ENCODE data around the gene IBA57.

The IBA57 gene

GRCh38 chr1:228156515-228156881 lies 9.1 kb upstream of the IBA57 start:
- H3K4me1 ChIP-seq (ENCODE audit: control insufficient read depth, insufficient read depth, low read length, poor library complexity, severe bottlenecking): peaks cover 4% of the 10 kb centered on the region
- no peaks in the 10 kb centered on the region for H3K27me3 ChIP-seq (replicated peaks; ENCODE audit: control insufficient read depth, insufficient read depth, low read length, poor library complexity, severe bottlenecking)
- no peak overlapping the region for H3K27ac ChIP-seq (ENCODE audit: insufficient read depth, low read length, poor library complexity, severe bottlenecking)
- DNase-seq: no peak
- H3K9me3 ChIP-seq (ENCODE audit: control insufficient read depth, low read length): no peaks in the 10 kb centered on the region
- H3K36me3 ChIP-seq (ENCODE audit: control insufficient read depth, insufficient read depth, low read length): no peaks in the 10 kb centered on the region
- no peak overlapping the region for H3K4me3 ChIP-seq (ENCODE audit: insufficient read depth, low read depth, low read length, poor library complexity, severe bottlenecking)

- no peak for DNase-seq
- no peak overlapping the region for H3K4me3 ChIP-seq (ENCODE audit: insufficient read depth, low read depth, low read length, poor library complexity, severe bottlenecking)
- H3K27ac ChIP-seq (ENCODE audit: insufficient read depth, low read length, poor library complexity, severe bottlenecking): no peak overlapping the region
- no peaks in the 10 kb centered on the region for H3K36me3 ChIP-seq (ENCODE audit: control insufficient read depth, insufficient read depth, low read length)
- no peaks in the 10 kb centered on the region for H3K9me3 ChIP-seq (ENCODE audit: control insufficient read depth, low read length)
- peaks cover 6% of the 10 kb centered on the region for H3K4me1 ChIP-seq (ENCODE audit: control insufficient read depth, insufficient read depth, low read length, poor library complexity, severe bottlenecking)
- no peaks in the 10 kb centered on the region for H3K27me3 ChIP-seq (replicated peaks; ENCODE audit: control insufficient read depth, insufficient read depth, low read length, poor library complexity, severe bottlenecking)
Measured at GRCh38 chr1:228156941-228157728, 8.5 kb upstream of the IBA57 start.

- H3K9me3 ChIP-seq (ENCODE audit: control insufficient read depth, low read length): no peaks in the 10 kb centered on the region
- no peaks in the 10 kb centered on the region for H3K27me3 ChIP-seq (replicated peaks; ENCODE audit: control insufficient read depth, insufficient read depth, low read length, poor library complexity, severe bottlenecking)
- no peak for DNase-seq
- peaks cover 12% of the 10 kb centered on the region for H3K4me1 ChIP-seq (ENCODE audit: control insufficient read depth, insufficient read depth, low read length, poor library complexity, severe bottlenecking)
- no peak overlapping the region for H3K4me3 ChIP-seq (ENCODE audit: insufficient read depth, low read depth, low read length, poor library complexity, severe bottlenecking)
- no peaks in the 10 kb centered on the region for H3K36me3 ChIP-seq (ENCODE audit: control insufficient read depth, insufficient read depth, low read length)
- no peak overlapping the region for H3K27ac ChIP-seq (ENCODE audit: insufficient read depth, low read length, poor library complexity, severe bottlenecking)
Measured at GRCh38 chr1:228157729-228158126, 7.9 kb upstream of the IBA57 start.

GRCh38 chr1:228158151-228159007 lies 7.2 kb upstream of the IBA57 start:
- Histone ChIP-seq H3K27me3 (replicated peaks; ENCODE audit: control insufficient read depth, insufficient read depth, low read length, poor library complexity, severe bottlenecking) (no peaks in the 10 kb centered on the region), H3K4me1 (ENCODE audit: control insufficient read depth, insufficient read depth, low read length, poor library complexity, severe bottlenecking) (peaks cover 13% of the 10 kb centered on the region), H3K27ac (ENCODE audit: insufficient read depth, low read length, poor library complexity, severe bottlenecking) (no peak overlapping the region), H3K4me3 (ENCODE audit: insufficient read depth, low read depth, low read length, poor library complexity, severe bottlenecking) (no peak overlapping the region), H3K36me3 (ENCODE audit: control insufficient read depth, insufficient read depth, low read length) (no peaks in the 10 kb centered on the region), H3K9me3 (ENCODE audit: control insufficient read depth, low read length) (no peaks in the 10 kb centered on the region)
- no peak for DNase-seq

- no peak overlapping the region for H3K27ac ChIP-seq (ENCODE audit: insufficient read depth, low read length, poor library complexity, severe bottlenecking)
- no peaks in the 10 kb centered on the region for H3K9me3 ChIP-seq (ENCODE audit: control insufficient read depth, low read length)
- no peak for DNase-seq
- H3K4me3 ChIP-seq (ENCODE audit: insufficient read depth, low read depth, low read length, poor library complexity, severe bottlenecking): no peak overlapping the region
- H3K4me1 ChIP-seq (ENCODE audit: control insufficient read depth, insufficient read depth, low read length, poor library complexity, severe bottlenecking): peaks cover 13% of the 10 kb centered on the region
- no peaks in the 10 kb centered on the region for H3K27me3 ChIP-seq (replicated peaks; ENCODE audit: control insufficient read depth, insufficient read depth, low read length, poor library complexity, severe bottlenecking)
- H3K36me3 ChIP-seq (ENCODE audit: control insufficient read depth, insufficient read depth, low read length): no peaks in the 10 kb centered on the region
Measured at GRCh38 chr1:228159008-228159665, 6.5 kb upstream of the IBA57 start.

GRCh38 chr1:228160201-228160761 lies 5.3 kb upstream of the IBA57 start:
- no peaks in the 10 kb centered on the region for H3K36me3 ChIP-seq (ENCODE audit: control insufficient read depth, insufficient read depth, low read length)
- H3K4me1 ChIP-seq (ENCODE audit: control insufficient read depth, insufficient read depth, low read length, poor library complexity, severe bottlenecking): peaks cover 19% of the 10 kb centered on the region
- H3K27me3 ChIP-seq (replicated peaks; ENCODE audit: control insufficient read depth, insufficient read depth, low read length, poor library complexity, severe bottlenecking): no peaks in the 10 kb centered on the region
- DNase-seq: no peak
- H3K4me3 ChIP-seq (ENCODE audit: insufficient read depth, low read depth, low read length, poor library complexity, severe bottlenecking): no peak overlapping the region
- H3K9me3 ChIP-seq (ENCODE audit: control insufficient read depth, low read length): no peaks in the 10 kb centered on the region
- no peak overlapping the region for H3K27ac ChIP-seq (ENCODE audit: insufficient read depth, low read length, poor library complexity, severe bottlenecking)

- no peak for DNase-seq
- H3K9me3 ChIP-seq (ENCODE audit: control insufficient read depth, low read length): no peaks in the 10 kb centered on the region
Measured at GRCh38 chr1:228161362-228161761, 4.2 kb upstream of the IBA57 start.

GRCh38 chr1:228161866-228162265 lies 3.7 kb upstream of the IBA57 start:
- no peak for DNase-seq
- H3K4me3 ChIP-seq (ENCODE audit: insufficient read depth, low read depth, low read length, poor library complexity, severe bottlenecking): no peak overlapping the region

More at GRCh38 chr1:228161362-228161761, 4.2 kb upstream of the IBA57 start:
- no peaks in the 10 kb centered on the region for H3K36me3 ChIP-seq (ENCODE audit: control insufficient read depth, insufficient read depth, low read length)
- H3K27me3 ChIP-seq (replicated peaks; ENCODE audit: control insufficient read depth, insufficient read depth, low read length, poor library complexity, severe bottlenecking): no peaks in the 10 kb centered on the region
- H3K4me1 ChIP-seq (ENCODE audit: control insufficient read depth, insufficient read depth, low read length, poor library complexity, severe bottlenecking): peaks cover 21% of the 10 kb centered on the region
- no peak overlapping the region for H3K27ac ChIP-seq (ENCODE audit: insufficient read depth, low read length, poor library complexity, severe bottlenecking)
- H3K4me3 ChIP-seq (ENCODE audit: insufficient read depth, low read depth, low read length, poor library complexity, severe bottlenecking): no peak overlapping the region

GRCh38 chr1:228162286-228163006 lies 3.2 kb upstream of the IBA57 start:
- Histone ChIP-seq H3K36me3 (ENCODE audit: control insufficient read depth, insufficient read depth, low read length) (no peaks in the 10 kb centered on the region), H3K9me3 (ENCODE audit: control insufficient read depth, low read length) (no peaks in the 10 kb centered on the region), H3K4me1 (ENCODE audit: control insufficient read depth, insufficient read depth, low read length, poor library complexity, severe bottlenecking) (peaks cover 23% of the 10 kb centered on the region), H3K27me3 (replicated peaks; ENCODE audit: control insufficient read depth, insufficient read depth, low read length, poor library complexity, severe bottlenecking) (no peaks in the 10 kb centered on the region), H3K4me3 (ENCODE audit: insufficient read depth, low read depth, low read length, poor library complexity, severe bottlenecking) (no peak overlapping the region), H3K27ac (ENCODE audit: insufficient read depth, low read length, poor library complexity, severe bottlenecking) (no peak overlapping the region)
- DNase-seq: no peak

More at GRCh38 chr1:228161866-228162265, 3.7 kb upstream of the IBA57 start:
- Histone ChIP-seq H3K27ac (ENCODE audit: insufficient read depth, low read length, poor library complexity, severe bottlenecking) (no peak overlapping the region), H3K36me3 (ENCODE audit: control insufficient read depth, insufficient read depth, low read length) (no peaks in the 10 kb centered on the region), H3K9me3 (ENCODE audit: control insufficient read depth, low read length) (no peaks in the 10 kb centered on the region), H3K27me3 (replicated peaks; ENCODE audit: control insufficient read depth, insufficient read depth, low read length, poor library complexity, severe bottlenecking) (no peaks in the 10 kb centered on the region), H3K4me1 (ENCODE audit: control insufficient read depth, insufficient read depth, low read length, poor library complexity, severe bottlenecking) (peaks cover 26% of the 10 kb centered on the region)

Data from effector memory CD4-positive, alpha-beta T cell (primary cell).